Measurements from ENCODE around the gene GHRH. TPM values are rescaled to one million over a fixed set of nuclear protein-coding genes. Genes with fewer than 3 reads are reported as not detected.

Gene GHRH
- total RNA-seq, 1 donor from 2014 or later = not detected

GRCh38 chr20:37256286-37256685 lies 5.3 kb downstream of the GHRH start:
- TF ChIP-seq CTCF (IDR thresholded peaks at IDR 0.05) = no peak
- Mint-ChIP-seq H3K27ac (ENCODE audit: unreplicated experiment) (no peak overlapping the region), H3K9me3 (ENCODE audit: low read depth) (peaks cover 7% of the 10 kb centered on the region), H3K4me1 (ENCODE audit: low read depth) (no peaks in the 10 kb centered on the region), H3K36me3 (ENCODE audit: low read depth) (peaks cover 4% of the 10 kb centered on the region), H3K27me3 (ENCODE audit: low read depth) (peaks cover 32% of the 10 kb centered on the region), H3K4me3 (ENCODE audit: unreplicated experiment) (no peak overlapping the region)
- no peak for DNase-seq (ENCODE audit: low spot score)

GRCh38 chr20:37254114-37254878 lies 7.3 kb downstream of the GHRH start:
- Mint-ChIP-seq H3K27ac (ENCODE audit: unreplicated experiment) (no peak overlapping the region), H3K27me3 (ENCODE audit: low read depth) (peaks cover 13% of the 10 kb centered on the region), H3K9me3 (ENCODE audit: low read depth) (peaks cover 7% of the 10 kb centered on the region), H3K4me1 (ENCODE audit: low read depth) (no peaks in the 10 kb centered on the region), H3K4me3 (ENCODE audit: unreplicated experiment) (no peak overlapping the region), H3K36me3 (ENCODE audit: low read depth) (peaks cover 6% of the 10 kb centered on the region)
- no peak for TF ChIP-seq CTCF (IDR thresholded peaks at IDR 0.05)
- no peak for DNase-seq (ENCODE audit: low spot score)

- H3K4me1 Mint-ChIP-seq (ENCODE audit: low read depth) = no peaks in the 10 kb centered on the region
- H3K27me3 Mint-ChIP-seq (ENCODE audit: low read depth) = peaks cover 5% of the 10 kb centered on the region
- H3K27ac Mint-ChIP-seq (ENCODE audit: unreplicated experiment) = no peak overlapping the region
- no peak for TF ChIP-seq CTCF (IDR thresholded peaks at IDR 0.05)
- H3K36me3 Mint-ChIP-seq (ENCODE audit: low read depth) = peaks cover 11% of the 10 kb centered on the region
- peaks cover 7% of the 10 kb centered on the region for H3K9me3 Mint-ChIP-seq (ENCODE audit: low read depth)
- no peak for DNase-seq (ENCODE audit: low spot score)
- no peak overlapping the region for H3K4me3 Mint-ChIP-seq (ENCODE audit: unreplicated experiment)
These were observed 8.5 kb downstream of the GHRH start for GRCh38 chr20:37253087-37253486.

GRCh38 chr20:37251825-37252477 lies 9.7 kb downstream of the GHRH start:
- DNase-seq (ENCODE audit: low spot score) = no peak
- Mint-ChIP-seq H3K27ac (ENCODE audit: unreplicated experiment) (no peak overlapping the region), H3K4me3 (ENCODE audit: unreplicated experiment) (no peak overlapping the region), H3K9me3 (ENCODE audit: low read depth) (peaks cover 7% of the 10 kb centered on the region), H3K4me1 (ENCODE audit: low read depth) (no peaks in the 10 kb centered on the region), H3K36me3 (ENCODE audit: low read depth) (peaks cover 11% of the 10 kb centered on the region), H3K27me3 (ENCODE audit: low read depth) (peaks cover 3% of the 10 kb centered on the region)
- TF ChIP-seq CTCF (IDR thresholded peaks at IDR 0.05) = no peak

GRCh38 chr20:37249304-37249703 lies 12.3 kb downstream of the GHRH start:
- H3K27me3 Mint-ChIP-seq (ENCODE audit: low read depth) = no peaks in the 10 kb centered on the region
- H3K4me3 Mint-ChIP-seq (ENCODE audit: unreplicated experiment) = no peak overlapping the region
- DNase-seq (ENCODE audit: low spot score) = no peak
- H3K36me3 Mint-ChIP-seq (ENCODE audit: low read depth) = peaks cover 8% of the 10 kb centered on the region
- no peaks in the 10 kb centered on the region for H3K4me1 Mint-ChIP-seq (ENCODE audit: low read depth)
- TF ChIP-seq CTCF (IDR thresholded peaks at IDR 0.05) = no peak
- H3K27ac Mint-ChIP-seq (ENCODE audit: unreplicated experiment) = no peak overlapping the region
- H3K9me3 Mint-ChIP-seq (ENCODE audit: low read depth) = peaks cover 3% of the 10 kb centered on the region
